Measurements from ENCODE around the gene DESI1.

DNA sequence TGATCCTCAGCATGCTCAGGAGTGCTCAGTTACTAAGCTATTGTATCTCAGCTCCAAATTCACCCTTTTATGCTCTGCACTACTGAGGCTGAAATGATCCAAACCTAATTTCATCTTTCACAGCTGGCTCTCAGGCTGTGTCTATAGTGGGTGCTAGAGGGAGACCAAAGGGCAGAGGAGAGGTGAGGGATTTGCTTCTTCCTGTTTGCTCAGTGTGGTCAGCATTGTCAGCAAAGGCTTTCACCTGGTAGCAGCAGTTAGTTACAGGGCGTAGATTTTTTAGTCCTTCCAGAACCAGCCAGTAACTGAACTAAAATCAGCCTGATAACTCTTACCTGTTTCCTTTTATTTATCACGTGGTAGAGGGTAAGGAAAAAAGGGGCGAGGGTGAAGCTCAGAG, 33.5 kb upstream of the DESI1 start:
- TF ChIP-seq POLR2A (IDR thresholded peaks at IDR 0.05), result no peak
- TF ChIP-seq, protein P1, sequence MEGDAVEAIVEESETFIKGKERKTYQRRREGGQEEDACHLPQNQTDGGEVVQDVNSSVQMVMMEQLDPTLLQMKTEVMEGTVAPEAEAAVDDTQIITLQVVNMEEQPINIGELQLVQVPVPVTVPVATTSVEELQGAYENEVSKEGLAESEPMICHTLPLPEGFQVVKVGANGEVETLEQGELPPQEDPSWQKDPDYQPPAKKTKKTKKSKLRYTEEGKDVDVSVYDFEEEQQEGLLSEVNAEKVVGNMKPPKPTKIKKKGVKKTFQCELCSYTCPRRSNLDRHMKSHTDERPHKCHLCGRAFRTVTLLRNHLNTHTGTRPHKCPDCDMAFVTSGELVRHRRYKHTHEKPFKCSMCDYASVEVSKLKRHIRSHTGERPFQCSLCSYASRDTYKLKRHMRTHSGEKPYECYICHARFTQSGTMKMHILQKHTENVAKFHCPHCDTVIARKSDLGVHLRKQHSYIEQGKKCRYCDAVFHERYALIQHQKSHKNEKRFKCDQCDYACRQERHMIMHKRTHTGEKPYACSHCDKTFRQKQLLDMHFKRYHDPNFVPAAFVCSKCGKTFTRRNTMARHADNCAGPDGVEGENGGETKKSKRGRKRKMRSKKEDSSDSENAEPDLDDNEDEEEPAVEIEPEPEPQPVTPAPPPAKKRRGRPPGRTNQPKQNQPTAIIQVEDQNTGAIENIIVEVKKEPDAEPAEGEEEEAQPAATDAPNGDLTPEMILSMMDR (IDR thresholded peaks at IDR 0.05 in 4 of 5, conservative IDR thresholded peaks at IDR 0.05 in 1 of 5), result no peak

Measured in gastrocnemius medialis (tissue), 4 donors.